Subcutaneous adipose tissue (tissue), 4 donors: ENCODE data around the gene HHIPL1. TPM values are rescaled to one million over a fixed set of nuclear protein-coding genes. Genes with fewer than 3 reads are reported as not detected.

ENCODE experiments used
- CTCF ChIP-seq: fragments of 450-650 bp; IDR thresholded peaks from one replicate; pipeline ENCODE4 v1.5.1; 2016; ENCODE audit warnings: low read depth, mild to moderate bottlenecking, control low read depth, antibody characterized with exemption, moderate library complexity
- total RNA-seq, 4 donors: library from RNA; depleted of rRNA; stranded (reverse); fragments of >200 nt; gene quantifications; one replicate each; pipeline ENCODE4 v1.1.0, GENCODE V29; 2016

The HHIPL1 gene
- total RNA-seq, 4 donors from 2014 or later, result 1.3 to 4.8 (median 2.2) TPM

GRCh38 chr14:99716850-99717681, 72.1 kb downstream of the HHIPL1 start:
- no peak for TF ChIP-seq CTCF

GRCh38 chr14:99717682-99718013, 72.7 kb downstream of the HHIPL1 start:
- TF ChIP-seq CTCF, result no peak

DNA sequence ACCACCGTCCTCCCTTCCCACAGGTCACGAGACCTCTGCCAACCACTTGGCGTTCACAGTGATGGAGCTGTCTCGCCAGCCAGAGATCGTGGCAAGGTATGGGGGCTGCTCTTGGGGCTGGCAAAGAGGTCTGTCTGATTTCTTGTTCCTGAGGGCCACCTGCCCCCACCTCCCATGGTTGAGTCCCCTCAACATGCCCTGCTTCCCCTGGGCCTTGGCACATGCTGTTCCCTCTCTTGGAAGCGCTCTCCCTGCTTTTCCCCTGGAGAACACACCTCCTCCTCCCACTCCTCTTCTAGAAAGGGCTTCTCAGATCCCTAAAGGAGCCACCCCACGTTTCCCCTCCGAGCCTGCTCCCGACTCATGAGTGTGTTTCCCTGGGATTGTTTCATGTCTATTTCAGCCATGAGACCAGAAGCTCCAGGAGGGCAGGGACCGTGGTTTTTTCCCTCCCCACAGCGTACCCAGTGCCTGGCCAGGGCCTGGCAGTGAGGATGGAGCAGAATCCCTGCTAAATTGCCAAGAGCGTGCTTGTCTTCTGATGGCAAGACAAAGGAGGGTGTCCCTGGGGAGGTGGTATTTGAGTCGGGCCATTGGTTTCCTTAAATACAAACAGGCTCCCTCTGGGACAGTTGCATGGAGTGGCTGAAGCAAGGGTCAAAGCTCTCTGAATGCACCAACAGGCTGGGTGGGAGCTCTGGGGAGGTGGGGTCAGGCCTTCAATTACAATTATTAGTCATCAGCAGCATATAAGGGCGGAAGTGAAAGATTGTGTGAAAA, 73.3 kb downstream of the HHIPL1 start:
- TF ChIP-seq CTCF, result no peak

- TF ChIP-seq CTCF, result no peak
These were observed 73.9 kb downstream of the HHIPL1 start for GRCh38 chr14:99718811-99719192.

DNA sequence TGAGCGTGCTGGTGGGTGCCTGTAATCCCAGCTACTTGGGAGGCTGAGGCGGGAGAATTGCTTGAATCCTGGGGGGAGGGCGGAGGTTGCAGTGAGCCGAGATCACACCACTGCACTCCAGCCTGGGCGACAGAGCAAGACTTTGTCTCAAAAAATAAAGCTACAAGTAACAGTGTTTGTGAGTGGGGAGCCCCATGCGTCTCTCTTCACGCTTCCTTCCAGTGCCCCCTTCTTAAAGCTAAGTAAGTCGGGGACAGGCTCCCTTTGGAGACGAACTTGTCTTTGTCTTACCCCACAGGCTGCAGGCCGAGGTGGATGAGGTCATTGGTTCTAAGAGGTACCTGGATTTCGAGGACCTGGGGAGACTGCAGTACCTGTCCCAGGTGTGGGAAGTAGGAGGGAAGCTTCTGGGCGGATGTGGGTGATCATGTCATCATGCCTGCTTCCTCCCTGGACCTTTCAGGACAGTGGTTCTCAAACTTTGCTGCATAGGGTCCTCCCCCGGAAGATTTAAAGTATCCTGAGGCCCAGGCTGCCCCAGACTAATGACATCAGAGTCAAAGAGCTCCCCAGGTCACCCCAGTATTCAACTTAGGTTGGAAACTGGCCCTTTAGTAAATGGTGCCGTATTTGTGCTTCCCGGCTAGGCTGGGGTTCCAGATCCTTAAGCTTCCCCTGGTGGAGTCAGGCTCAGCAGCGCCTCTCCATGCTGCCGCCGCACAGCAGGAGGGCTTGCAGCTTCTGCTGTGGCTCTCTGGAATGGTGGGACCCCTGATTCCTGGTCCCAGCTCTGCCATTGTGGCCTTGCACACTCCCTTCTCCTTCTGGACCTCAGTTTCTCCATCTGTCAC, 76.2 kb downstream of the HHIPL1 start:
- no peak for TF ChIP-seq CTCF

DNA sequence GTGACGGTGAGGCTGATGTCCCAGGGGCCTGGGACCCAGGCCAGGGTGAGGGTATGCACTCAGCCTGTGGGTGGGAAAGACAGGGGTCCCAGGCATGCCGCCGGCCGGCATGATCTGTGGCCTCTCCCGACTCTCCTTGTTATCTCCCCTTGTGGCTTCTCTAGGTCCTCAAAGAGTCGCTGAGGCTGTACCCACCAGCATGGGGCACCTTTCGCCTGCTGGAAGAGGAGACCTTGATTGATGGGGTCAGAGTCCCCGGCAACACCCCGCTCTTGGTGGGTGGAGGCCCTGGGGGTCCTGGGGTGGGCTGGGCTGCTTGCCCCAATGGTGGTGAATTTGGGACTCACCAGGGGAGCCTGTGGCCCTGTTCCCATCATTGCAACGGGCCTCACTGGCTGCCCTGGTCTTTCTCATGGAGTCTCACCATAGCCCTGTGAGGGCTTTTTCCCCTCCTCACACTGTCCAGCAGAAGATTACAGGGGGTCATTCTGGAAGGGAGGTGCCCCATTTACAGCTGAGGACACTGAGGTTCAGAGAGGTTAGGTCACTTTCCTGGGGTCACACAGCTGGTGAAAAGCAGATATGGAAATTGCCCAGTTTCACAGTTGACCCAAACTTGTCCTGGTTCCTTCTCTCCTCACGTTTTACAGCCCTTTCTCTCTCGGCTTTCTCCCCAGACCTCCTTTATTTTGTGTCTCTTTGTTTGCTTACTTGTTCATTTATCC, 77.0 kb downstream of the HHIPL1 start:
- TF ChIP-seq CTCF, result no peak
